RWPE2 (cell line): ENCODE data around the gene WNT1.
A peak's percentile ranks its signal among the peaks of the same experiment; 100 is the strongest.

ENCODE experiments used
- ATAC-seq: fragments of 200-7000 bp; cut with Tn5 transposase; 3 replicates; pipeline ENCODE4 v1.9.1; 2021; ENCODE audit warnings: low read depth
- DNase-seq: peaks from one replicate; pipeline ENCODE4 v3.0.0-alpha.2; 2020; ENCODE audit warnings: low spot score
- H3K27ac ChIP-seq: fragments of 450-650 bp; 2 replicates; pipeline ENCODE4 v1.5.1; 2017; ENCODE audit warnings: mild to moderate bottlenecking; ENCODE audit not compliant: poor library complexity, severe bottlenecking
- H3K27me3 ChIP-seq: fragments of 250-450 bp; sonication (Bioruptor Pico); 2 replicates; pipeline ENCODE4 v1.5.1; 2021; ENCODE audit warnings: mild to moderate bottlenecking, moderate library complexity; ENCODE audit not compliant: insufficient read depth, poor library complexity, severe bottlenecking
- H3K36me3 ChIP-seq: fragments of 250-450 bp; sonication (Bioruptor Pico); 2 replicates; pipeline ENCODE4 v1.5.1; 2020; ENCODE audit warnings: low read depth, mild to moderate bottlenecking, moderate library complexity
- H3K4me1 ChIP-seq: fragments of 250-450 bp; sonication (Bioruptor Pico); 2 replicates; pipeline ENCODE4 v1.5.1; 2021; ENCODE audit warnings: mild to moderate bottlenecking, moderate library complexity; ENCODE audit not compliant: insufficient read depth, poor library complexity, severe bottlenecking
- H3K4me3 ChIP-seq: fragments of 250-450 bp; sonication (Bioruptor Pico); 2 replicates; pipeline ENCODE4 v1.5.1; 2021; ENCODE audit warnings: mild to moderate bottlenecking, moderate library complexity; ENCODE audit not compliant: severe bottlenecking
- H3K9me3 ChIP-seq: fragments of 250-450 bp; sonication (Bioruptor Pico); 2 replicates; pipeline ENCODE4 v1.5.1; 2021; ENCODE audit warnings: mild to moderate bottlenecking, moderate library complexity; ENCODE audit not compliant: severe bottlenecking
- TF ChIP-seq, protein P1 (sequence below): fragments of 450-650 bp; IDR thresholded peaks from one replicate; pipeline ENCODE4 v1.5.1; 2017; ENCODE audit warnings: mild to moderate bottlenecking, moderate library complexity; ENCODE audit not compliant: poor library complexity, severe bottlenecking

Gene WNT1

DNA sequence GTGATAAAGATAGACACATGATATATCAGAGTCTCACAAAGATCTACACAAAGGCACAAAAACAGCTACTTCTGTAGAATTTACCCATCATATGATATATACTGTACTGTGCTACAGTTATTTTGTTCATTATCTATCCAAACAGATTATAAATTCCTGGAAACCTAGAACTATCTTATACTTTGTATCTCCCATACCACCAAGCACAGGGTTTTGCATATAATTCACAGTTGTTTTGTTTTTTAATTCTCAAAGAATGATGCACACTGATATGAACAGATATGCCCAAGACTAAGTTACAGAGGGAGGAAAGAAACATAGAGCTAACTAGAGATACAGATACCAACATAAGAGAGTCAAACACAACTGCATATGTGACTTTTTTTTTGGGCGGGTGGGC lies 37.1 kb downstream of the WNT1 start:
- Histone ChIP-seq H3K27ac (no peak overlapping the region), H3K36me3 (peaks cover 46% of the 10 kb centered on the region), H3K9me3 (no peaks in the 10 kb centered on the region), H3K4me3 (no peak overlapping the region), H3K27me3 (no peaks in the 10 kb centered on the region), H3K4me1 (peaks cover 5% of the 10 kb centered on the region)
- ATAC-seq (no peak), DNase-seq (no peak)
- TF ChIP-seq, protein P1, sequence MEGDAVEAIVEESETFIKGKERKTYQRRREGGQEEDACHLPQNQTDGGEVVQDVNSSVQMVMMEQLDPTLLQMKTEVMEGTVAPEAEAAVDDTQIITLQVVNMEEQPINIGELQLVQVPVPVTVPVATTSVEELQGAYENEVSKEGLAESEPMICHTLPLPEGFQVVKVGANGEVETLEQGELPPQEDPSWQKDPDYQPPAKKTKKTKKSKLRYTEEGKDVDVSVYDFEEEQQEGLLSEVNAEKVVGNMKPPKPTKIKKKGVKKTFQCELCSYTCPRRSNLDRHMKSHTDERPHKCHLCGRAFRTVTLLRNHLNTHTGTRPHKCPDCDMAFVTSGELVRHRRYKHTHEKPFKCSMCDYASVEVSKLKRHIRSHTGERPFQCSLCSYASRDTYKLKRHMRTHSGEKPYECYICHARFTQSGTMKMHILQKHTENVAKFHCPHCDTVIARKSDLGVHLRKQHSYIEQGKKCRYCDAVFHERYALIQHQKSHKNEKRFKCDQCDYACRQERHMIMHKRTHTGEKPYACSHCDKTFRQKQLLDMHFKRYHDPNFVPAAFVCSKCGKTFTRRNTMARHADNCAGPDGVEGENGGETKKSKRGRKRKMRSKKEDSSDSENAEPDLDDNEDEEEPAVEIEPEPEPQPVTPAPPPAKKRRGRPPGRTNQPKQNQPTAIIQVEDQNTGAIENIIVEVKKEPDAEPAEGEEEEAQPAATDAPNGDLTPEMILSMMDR = no peak

DNA sequence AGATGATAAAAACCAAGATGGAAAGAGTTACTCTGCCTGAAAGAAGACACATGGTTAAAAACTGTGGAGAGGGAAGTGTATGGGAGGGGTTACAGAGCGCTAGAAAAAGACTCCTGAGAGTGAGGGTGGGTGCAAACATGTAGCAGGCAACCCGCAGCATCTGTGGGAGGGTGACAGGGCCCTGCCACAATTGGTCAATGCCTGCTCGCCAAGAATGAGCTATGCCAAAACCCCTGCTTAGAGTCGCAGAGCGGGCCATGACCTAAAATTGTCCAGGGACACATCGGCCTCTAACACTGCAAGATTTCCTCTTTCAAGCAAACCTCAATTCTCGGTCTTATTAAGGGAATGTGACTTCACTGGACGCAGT lies 39.8 kb downstream of the WNT1 start:
- H3K36me3 ChIP-seq = peaks cover 42% of the 10 kb centered on the region
- H3K9me3 ChIP-seq = no peaks in the 10 kb centered on the region
- H3K4me3 ChIP-seq = peak overlapping the region; percentile 70
- H3K4me1 ChIP-seq = peaks cover 5% of the 10 kb centered on the region
- H3K27ac ChIP-seq = peak overlapping the region; percentile 68
- no peaks in the 10 kb centered on the region for H3K27me3 ChIP-seq
- DNase-seq (no peak), ATAC-seq (no peak; the same call in 2 of the 3 replicates)
- TF ChIP-seq, protein P1 = no peak

DNA sequence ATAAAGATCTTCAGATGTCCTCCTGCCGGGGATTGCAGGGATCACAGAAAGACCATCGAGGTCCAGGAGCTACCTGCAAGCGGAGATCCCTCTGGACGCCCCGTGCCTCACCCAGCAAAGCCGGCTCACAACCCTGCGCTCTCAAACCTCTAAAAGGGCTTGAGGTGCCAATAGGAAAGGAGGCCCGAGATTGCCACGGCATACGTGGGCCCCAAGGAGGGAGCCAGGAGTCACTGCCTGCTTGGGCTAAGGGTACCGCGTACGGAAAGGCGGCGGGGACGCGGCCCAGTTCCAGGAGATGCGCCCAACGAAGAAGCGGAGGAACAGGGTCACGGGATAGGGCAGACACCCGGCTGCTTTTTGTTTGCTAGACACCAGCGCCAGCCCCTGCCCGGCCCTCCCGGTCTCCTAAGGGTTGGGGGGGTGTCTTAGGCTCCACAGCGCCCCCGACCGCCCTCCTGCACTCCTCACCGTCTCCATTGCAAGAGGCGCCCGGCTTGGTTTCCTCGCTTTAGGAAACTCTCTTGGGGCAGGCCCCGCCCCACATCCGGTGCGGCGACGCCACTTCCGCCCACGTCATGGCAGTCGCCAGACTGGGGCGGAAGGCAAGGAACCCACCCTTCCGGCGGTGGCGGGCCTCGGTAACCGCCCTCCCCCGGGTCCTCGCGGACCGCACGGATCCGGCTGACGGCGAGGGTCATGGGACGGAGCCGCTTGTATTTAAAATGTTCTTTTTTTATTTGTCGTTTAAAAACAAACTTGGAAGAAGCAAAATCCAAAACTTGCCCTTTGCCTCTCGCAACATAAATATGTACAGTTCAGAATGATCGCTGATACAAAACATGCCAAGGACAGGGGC lies 40.4 kb downstream of the WNT1 start, which contains the start of gene PRKAG1:
Gene PRKAG1 (minus strand): TSS at position 516 of the 859 bp plus-strand sequence. CDS start 36 bp downstream, at position 480.
- Histone ChIP-seq H3K4me1 (peaks cover 5% of the 10 kb centered on the region), H3K36me3 (peaks cover 37% of the 10 kb centered on the region), H3K27me3 (no peaks in the 10 kb centered on the region), H3K9me3 (no peaks in the 10 kb centered on the region), H3K27ac (peak within 1 kb of the TSS; percentile 68), H3K4me3 (peak within 1 kb of the TSS; percentile 70)
- DNase-seq (peak; percentile 93), ATAC-seq (peak; percentile 86)
- TF ChIP-seq, protein P1 = peak; percentile 57

GRCh38 chr12:49019120-49019430 lies 41.0 kb downstream of the WNT1 start:
- Histone ChIP-seq H3K9me3 (no peaks in the 10 kb centered on the region), H3K4me3 (peak overlapping the region; percentile 70), H3K27me3 (no peaks in the 10 kb centered on the region), H3K36me3 (peaks cover 40% of the 10 kb centered on the region), H3K27ac (peak overlapping the region; percentile 68), H3K4me1 (peaks cover 5% of the 10 kb centered on the region)
- ATAC-seq (peak; percentile 7; the same call in 1 of the 3 replicates), DNase-seq (no peak)
- TF ChIP-seq, protein P1 = no peak
